ENCODE results near the gene PLEKHM3. TPM values are rescaled to one million over a fixed set of nuclear protein-coding genes. Genes with fewer than 3 reads are reported as not detected.

Gene PLEKHM3
- total RNA-seq, 3 donors from 2014 or later (not counting 1 experiment from before 2014, with no cell fraction given) = 21.7 to 27.7 (median 26.3) TPM

DNA sequence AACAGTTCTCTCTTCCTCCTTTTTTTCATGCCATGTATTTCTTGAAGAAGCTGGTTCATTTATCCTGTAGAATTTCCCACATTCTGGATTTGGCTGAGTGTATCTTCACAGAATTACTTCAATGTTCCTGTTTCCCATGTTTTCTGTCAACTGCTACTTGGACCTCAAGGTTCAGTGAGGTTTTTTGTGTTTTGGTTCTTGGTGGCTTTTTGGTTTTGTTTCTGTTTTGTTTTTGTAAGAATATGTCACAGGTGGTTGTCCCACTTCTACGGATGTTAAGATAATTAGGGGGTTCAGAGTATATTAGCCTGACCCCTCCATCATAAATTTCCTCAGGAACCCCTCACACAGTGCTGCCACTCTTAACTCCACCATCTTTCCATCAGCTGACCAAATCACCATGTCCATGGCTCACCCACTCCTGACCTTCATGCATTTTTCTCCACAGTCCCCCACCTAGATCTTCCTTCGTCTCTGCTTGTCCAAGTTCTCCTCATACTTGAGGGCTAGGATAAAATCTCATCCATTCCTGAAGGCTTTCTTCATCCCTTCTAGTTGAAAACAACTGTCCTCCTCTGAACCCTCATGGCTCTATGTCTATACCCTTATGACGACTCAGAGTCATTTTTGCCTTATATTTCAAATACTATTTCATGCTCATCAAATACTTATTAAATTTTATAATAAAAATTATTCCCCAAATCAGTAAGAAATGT is 40.4 kb downstream of the PLEKHM3 start:
- no peak overlapping the region for H3K4me3 ChIP-seq (ENCODE audit: low read length)
- no peak for ATAC-seq
- TF ChIP-seq, protein P1, sequence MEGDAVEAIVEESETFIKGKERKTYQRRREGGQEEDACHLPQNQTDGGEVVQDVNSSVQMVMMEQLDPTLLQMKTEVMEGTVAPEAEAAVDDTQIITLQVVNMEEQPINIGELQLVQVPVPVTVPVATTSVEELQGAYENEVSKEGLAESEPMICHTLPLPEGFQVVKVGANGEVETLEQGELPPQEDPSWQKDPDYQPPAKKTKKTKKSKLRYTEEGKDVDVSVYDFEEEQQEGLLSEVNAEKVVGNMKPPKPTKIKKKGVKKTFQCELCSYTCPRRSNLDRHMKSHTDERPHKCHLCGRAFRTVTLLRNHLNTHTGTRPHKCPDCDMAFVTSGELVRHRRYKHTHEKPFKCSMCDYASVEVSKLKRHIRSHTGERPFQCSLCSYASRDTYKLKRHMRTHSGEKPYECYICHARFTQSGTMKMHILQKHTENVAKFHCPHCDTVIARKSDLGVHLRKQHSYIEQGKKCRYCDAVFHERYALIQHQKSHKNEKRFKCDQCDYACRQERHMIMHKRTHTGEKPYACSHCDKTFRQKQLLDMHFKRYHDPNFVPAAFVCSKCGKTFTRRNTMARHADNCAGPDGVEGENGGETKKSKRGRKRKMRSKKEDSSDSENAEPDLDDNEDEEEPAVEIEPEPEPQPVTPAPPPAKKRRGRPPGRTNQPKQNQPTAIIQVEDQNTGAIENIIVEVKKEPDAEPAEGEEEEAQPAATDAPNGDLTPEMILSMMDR (IDR thresholded peaks at IDR 0.05) = no peak
- peaks cover 5% of the 10 kb centered on the region for H3K4me1 ChIP-seq (ENCODE audit: control insufficient read depth, insufficient read depth, low read length)
- intact Hi-C loops (cut with micrococcal nuclease) = no loop called here
- no peaks in the 10 kb centered on the region for H3K36me3 Mint-ChIP-seq
- no peak overlapping the region for H3K27ac Mint-ChIP-seq
- no peak for DNase-seq
- H3K27me3 ChIP-seq (ENCODE audit: control insufficient read depth, insufficient read depth, low read length) = no peaks in the 10 kb centered on the region
- H3K27ac ChIP-seq (ENCODE audit: low read length) = no peak overlapping the region
- WGBS (ENCODE audit: insufficient coverage) = 78% methylated on average over 3 of the region's 3 CpGs
- no peaks in the 10 kb centered on the region for H3K27me3 Mint-ChIP-seq (ENCODE audit: low read depth in 2 of 2)
- peaks cover 15 to 16% of the 10 kb centered on the region in 2 donors for H3K4me1 Mint-ChIP-seq
- H3K9me3 ChIP-seq (ENCODE audit: control insufficient read depth, insufficient read depth, low read length) = no peaks in the 10 kb centered on the region
- H3K9me3 Mint-ChIP-seq = no peaks in the 10 kb centered on the region
- no peaks in the 10 kb centered on the region for H3K36me3 ChIP-seq (ENCODE audit: control insufficient read depth, insufficient read depth, low read length)
- no peak overlapping the region for H3K4me3 Mint-ChIP-seq

DNA sequence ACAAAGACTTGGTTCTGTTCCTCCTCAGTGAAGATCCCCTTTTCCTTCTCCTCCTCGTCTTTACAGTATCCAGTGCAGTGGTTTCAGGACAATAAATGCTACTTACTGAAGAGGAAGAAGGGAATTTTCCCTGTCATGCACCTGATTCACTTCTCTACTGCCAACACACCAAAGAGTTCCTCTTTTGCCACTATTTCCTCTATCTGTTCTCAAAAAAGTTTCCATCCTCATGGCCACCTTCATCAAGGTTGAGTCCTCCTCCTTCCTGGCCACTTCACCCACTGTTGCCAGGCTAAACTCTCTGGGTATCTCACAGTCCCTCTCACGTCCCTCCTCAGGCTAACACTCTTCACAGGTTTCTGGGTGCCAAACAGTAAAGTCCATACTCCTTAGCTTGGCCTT is 41.7 kb downstream of the PLEKHM3 start:
- 38% methylated on average over 1 of the region's 2 CpGs for WGBS (ENCODE audit: insufficient coverage)
- Histone ChIP-seq H3K36me3 (ENCODE audit: control insufficient read depth, insufficient read depth, low read length) (no peaks in the 10 kb centered on the region), H3K27me3 (ENCODE audit: control insufficient read depth, insufficient read depth, low read length) (no peaks in the 10 kb centered on the region), H3K4me3 (ENCODE audit: low read length) (no peak overlapping the region), H3K4me1 (ENCODE audit: control insufficient read depth, insufficient read depth, low read length) (peaks cover 5% of the 10 kb centered on the region), H3K9me3 (ENCODE audit: control insufficient read depth, insufficient read depth, low read length) (no peaks in the 10 kb centered on the region), H3K27ac (ENCODE audit: low read length) (no peak overlapping the region)
- Mint-ChIP-seq H3K4me1 (peaks cover 16 to 21% of the 10 kb centered on the region in 2 donors), H3K4me3 (no peak overlapping the region), H3K9me3 (no peaks in the 10 kb centered on the region), H3K27ac (no peak overlapping the region), H3K27me3 (ENCODE audit: low read depth in 2 of 2) (no peaks in the 10 kb centered on the region), H3K36me3 (no peaks in the 10 kb centered on the region)
- TF ChIP-seq, protein P1 (IDR thresholded peaks at IDR 0.05) = no peak
- DNase-seq (peak in 1 of 2 donors; percentile 4), ATAC-seq (peak in 1 of 3 donors; percentile 32)
- intact Hi-C loops (cut with micrococcal nuclease) = no loop called here

DNA sequence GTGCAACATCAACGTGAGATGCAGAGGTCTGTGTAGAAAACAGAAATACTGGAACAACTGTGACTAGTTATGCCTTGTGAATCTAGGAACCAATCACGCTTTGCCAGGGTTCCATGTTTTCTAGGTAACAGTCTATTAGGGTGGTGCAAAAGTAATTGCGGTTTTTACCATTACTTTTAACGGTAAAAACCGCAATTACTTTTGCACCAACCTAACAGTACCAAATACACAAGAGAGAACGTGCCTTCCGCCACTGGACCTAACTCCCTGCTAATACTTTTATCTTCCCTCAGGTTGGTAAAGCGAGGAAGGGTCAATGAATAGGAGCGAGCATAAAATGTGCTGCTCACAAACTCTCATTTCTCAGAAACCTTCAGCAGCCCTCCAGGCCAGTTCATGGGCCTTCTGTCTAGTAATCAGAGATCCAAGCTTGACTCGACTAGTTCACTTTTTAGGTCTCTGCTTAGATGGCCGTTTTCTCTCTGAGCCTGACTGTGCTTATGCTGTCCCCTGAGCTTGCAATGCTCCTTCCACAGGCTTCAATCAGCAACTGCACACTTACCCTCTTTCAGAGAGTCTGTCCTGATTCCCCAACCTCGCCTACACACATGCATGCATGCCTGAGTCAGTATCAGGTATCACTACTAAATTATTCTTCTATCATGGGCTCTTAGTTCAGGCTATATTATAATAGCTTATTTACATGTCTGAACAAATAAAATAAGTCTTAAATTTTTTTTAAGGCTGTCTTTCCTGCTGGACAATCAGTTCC is 47.0 kb downstream of the PLEKHM3 start:
- Histone ChIP-seq H3K4me3 (ENCODE audit: low read length) (no peak overlapping the region), H3K9me3 (ENCODE audit: control insufficient read depth, insufficient read depth, low read length) (no peaks in the 10 kb centered on the region), H3K27me3 (ENCODE audit: control insufficient read depth, insufficient read depth, low read length) (no peaks in the 10 kb centered on the region), H3K27ac (ENCODE audit: low read length) (no peak overlapping the region), H3K4me1 (ENCODE audit: control insufficient read depth, insufficient read depth, low read length) (peaks cover 2% of the 10 kb centered on the region), H3K36me3 (ENCODE audit: control insufficient read depth, insufficient read depth, low read length) (peaks cover 6% of the 10 kb centered on the region)
- Mint-ChIP-seq H3K36me3 (no peaks in the 10 kb centered on the region), H3K27ac (no peak overlapping the region), H3K4me3 (no peak overlapping the region), H3K9me3 (no peaks in the 10 kb centered on the region), H3K4me1 (peaks cover 7 to 17% of the 10 kb centered on the region in 2 donors), H3K27me3 (ENCODE audit: low read depth in 2 of 2) (no peaks in the 10 kb centered on the region)
- 93% methylated on average over 11 of the region's 12 CpGs for WGBS (ENCODE audit: insufficient coverage)
- ATAC-seq = no peak
- TF ChIP-seq, protein P1 (IDR thresholded peaks at IDR 0.05) = no peak
- intact Hi-C loops (cut with micrococcal nuclease) = loop anchor here (10.0 kb wide), 1 partner anchor 234 kb away; no protein-coding TSS in a partner anchor
- DNase-seq = no peak

All from natural killer cell (primary cell).